GM18873 (cell line): ENCODE data around the gene C19orf38.
"Not testable (repeated sequence)": the region's sequence is repeated elsewhere in the genome, so short reads cannot be mapped to it uniquely, and the experiment has no call there.

Source experiments
- ATAC-seq: cut with Tn5 transposase; IDR thresholded peaks from one replicate; pipeline ENCODE4 v1.9.1; 2021; ENCODE audit warnings: mild to moderate bottlenecking, moderate library complexity, moderate number of reproducible peaks; ENCODE audit not compliant: unreplicated experiment, low FRiP score

Gene C19orf38

GRCh38 chr19:10871711-10872545 is 23.7 kb downstream of the C19orf38 start:
- ATAC-seq: peak; percentile 10

GRCh38 chr19:10872546-10873107 is 24.4 kb downstream of the C19orf38 start:
- ATAC-seq: no peak

- ATAC-seq: no peak
These were observed 25.8 kb downstream of the C19orf38 start for GRCh38 chr19:10874024-10874423.

- ATAC-seq: peak; percentile 32
These were observed 28.4 kb downstream of the C19orf38 start for GRCh38 chr19:10876459-10877240.

GRCh38 chr19:10877608-10878007 is 29.4 kb downstream of the C19orf38 start:
- ATAC-seq: not testable (repeated sequence)

- no peak for ATAC-seq
These were observed 30.0 kb downstream of the C19orf38 start for GRCh38 chr19:10878253-10878652.

- ATAC-seq: no peak
These were observed 33.3 kb downstream of the C19orf38 start for GRCh38 chr19:10881403-10882107.

GRCh38 chr19:10882108-10882457 is 33.9 kb downstream of the C19orf38 start:
- ATAC-seq: no peak

GRCh38 chr19:10884274-10884673 is 36.1 kb downstream of the C19orf38 start:
- no peak for ATAC-seq

GRCh38 chr19:10885201-10886169 is 37.3 kb downstream of the C19orf38 start:
- ATAC-seq: no peak

GRCh38 chr19:10887616-10888367 is 39.6 kb downstream of the C19orf38 start:
- no peak for ATAC-seq

GRCh38 chr19:10888421-10888866 is 40.2 kb downstream of the C19orf38 start:
- ATAC-seq: no peak

GRCh38 chr19:10889880-10890279 is 41.7 kb downstream of the C19orf38 start:
- no peak for ATAC-seq

- no peak for ATAC-seq
These were observed 43.3 kb downstream of the C19orf38 start for GRCh38 chr19:10891405-10892086.

GRCh38 chr19:10892256-10892655 is 44.0 kb downstream of the C19orf38 start:
- ATAC-seq: no peak

GRCh38 chr19:10894911-10895213 is 46.6 kb downstream of the C19orf38 start:
- ATAC-seq: no peak

GRCh38 chr19:10895363-10895762 is 47.1 kb downstream of the C19orf38 start:
- ATAC-seq: no peak

- ATAC-seq: no peak
These were observed 47.7 kb downstream of the C19orf38 start for GRCh38 chr19:10895920-10896319.
